HepG2 (cell line): ENCODE data around the gene FSD2. TPM values are rescaled to one million over a fixed set of nuclear protein-coding genes. Genes with fewer than 3 reads are reported as not detected.

Source experiments
- ATF4 ChIP-seq, 2 experiments: fragments of 450-650 bp in 1 of 2; sonication (generic) in 1 of 2; formaldehyde crosslinking; IDR thresholded peaks; 2 replicates each; pipeline versions ENCODE4 v1.5.0 to v1.8.0; 2020 to 2022; ENCODE audit warnings: mild to moderate bottlenecking in 1 of 2, missing genetic modification reagents in 1 of 2
- ATF7-NPFF ChIP-seq: sonication (generic); formaldehyde crosslinking; IDR thresholded peaks from 2 replicates; pipeline ENCODE4 v1.8.1; 2023; ENCODE audit warnings: mild to moderate bottlenecking, low read depth, missing genetic modification reagents, moderate library complexity
- CENPT ChIP-seq: sonication (generic); formaldehyde crosslinking; IDR thresholded peaks from 2 replicates; pipeline ENCODE4 v1.8.0; 2022; ENCODE audit warnings: low read depth, mild to moderate bottlenecking, moderate library complexity, missing genetic modification reagents
- EHMT2 ChIP-seq: fragments of 200-600 bp; sonication (generic); IDR thresholded peaks from 2 replicates; pipeline ENCODE4 v1.7.0; 2017; ENCODE audit warnings: antibody characterized with exemption, low read depth, low read length, borderline replicate concordance
- ETV6 ChIP-seq: sonication (generic); formaldehyde crosslinking; conservative IDR thresholded peaks from 2 replicates; pipeline ENCODE4 v1.4.0; 2020; ENCODE audit warnings: missing genetic modification reagents
- GATAD1 ChIP-seq: IDR thresholded peaks from 2 replicates; pipeline ENCODE4 v1.6.1; 2016; ENCODE audit warnings: missing genetic modification reagents, missing compliant biosample characterization
- HOXD1 ChIP-seq: sonication (generic); formaldehyde crosslinking; IDR thresholded peaks from 2 replicates; pipeline ENCODE4 v1.5.0; 2020; ENCODE audit warnings: missing genetic modification reagents
- KDM5B ChIP-seq: sonication (generic); formaldehyde crosslinking; IDR thresholded peaks from 2 replicates; pipeline ENCODE4 v1.4.0; 2020; ENCODE audit warnings: missing genetic modification reagents, mild to moderate bottlenecking, borderline replicate concordance
- MED1 ChIP-seq: sonication (generic); formaldehyde crosslinking; IDR thresholded peaks from 2 replicates; pipeline ENCODE4 v1.4.0; 2020; ENCODE audit warnings: missing genetic modification reagents
- MLX ChIP-seq: IDR thresholded peaks from 2 replicates; pipeline ENCODE4 v1.6.1; 2016
- NAIF1 ChIP-seq: sonication (generic); formaldehyde crosslinking; IDR thresholded peaks from 2 replicates; pipeline ENCODE4 v1.5.0; 2020; ENCODE audit warnings: mild to moderate bottlenecking, missing genetic modification reagents, borderline replicate concordance
- NR2C2 ChIP-seq: sonication (generic); formaldehyde crosslinking; IDR thresholded peaks from 2 replicates; pipeline ENCODE4 v1.4.0; 2020; ENCODE audit warnings: missing genetic modification reagents, mild to moderate bottlenecking, moderate library complexity, borderline replicate concordance
- PLRG1 ChIP-seq: fragments of 450-650 bp; conservative IDR thresholded peaks from 2 replicates; pipeline ENCODE4 v1.6.1; 2016
- PRPF4 ChIP-seq: fragments of 200-400 bp; formaldehyde crosslinking; IDR thresholded peaks from 2 replicates; pipeline ENCODE4 v1.6.1; 2016; ENCODE audit warnings: low read length, low read depth; ENCODE audit not compliant: poor library complexity, severe bottlenecking
- REXO4 ChIP-seq: sonication (generic); formaldehyde crosslinking; IDR thresholded peaks from 2 replicates; pipeline ENCODE4 v1.8.0; 2022; ENCODE audit warnings: missing genetic modification reagents, mild to moderate bottlenecking, borderline replicate concordance
- SAP130 ChIP-seq: IDR thresholded peaks from 2 replicates; pipeline ENCODE4 v1.6.1; 2016; ENCODE audit warnings: low read depth
- ZNF260 ChIP-seq: sonication (generic); formaldehyde crosslinking; IDR thresholded peaks from 2 replicates; pipeline ENCODE4 v1.4.0; 2020; ENCODE audit warnings: missing genetic modification reagents, low read depth, mild to moderate bottlenecking, borderline replicate concordance
- ZNF337 ChIP-seq: sonication (generic); formaldehyde crosslinking; IDR thresholded peaks from 2 replicates; pipeline ENCODE4 v1.5.1; 2020; ENCODE audit warnings: missing genetic modification reagents, low read depth, mild to moderate bottlenecking, borderline replicate concordance
- ZNF343 ChIP-seq: sonication (generic); formaldehyde crosslinking; IDR thresholded peaks from 2 replicates; pipeline ENCODE4 v1.4.0; 2020; ENCODE audit warnings: mild to moderate bottlenecking, missing genetic modification reagents
- ZNF350 ChIP-seq: sonication (generic); formaldehyde crosslinking; IDR thresholded peaks from 2 replicates; pipeline ENCODE4 v1.4.0; 2020; ENCODE audit warnings: mild to moderate bottlenecking, low read depth, missing genetic modification reagents, borderline replicate concordance
- ZNF451 ChIP-seq: sonication (generic); formaldehyde crosslinking; IDR thresholded peaks from 2 replicates; pipeline ENCODE4 v1.5.0; 2020; ENCODE audit warnings: mild to moderate bottlenecking, missing genetic modification reagents
- ZNF513 ChIP-seq: sonication (generic); formaldehyde crosslinking; conservative IDR thresholded peaks from 2 replicates; pipeline ENCODE4 v1.5.0; 2020; ENCODE audit warnings: missing genetic modification reagents
- ZNF547 ChIP-seq: sonication (generic); formaldehyde crosslinking; IDR thresholded peaks from 2 replicates; pipeline ENCODE4 v1.5.1; 2020; ENCODE audit warnings: mild to moderate bottlenecking, missing genetic modification reagents
- ZNF776 ChIP-seq: sonication (generic); formaldehyde crosslinking; IDR thresholded peaks from 2 replicates; pipeline ENCODE4 v1.4.0; 2020; ENCODE audit warnings: mild to moderate bottlenecking, missing genetic modification reagents
- ZXDC ChIP-seq: sonication (generic); formaldehyde crosslinking; IDR thresholded peaks from 2 replicates; pipeline ENCODE4 v1.5.0; 2020; ENCODE audit warnings: mild to moderate bottlenecking, missing genetic modification reagents
- polyA plus RNA-seq, 8 experiments: library from polyadenylated mRNA; depleted of rRNA in 3 of 8; stranded (reverse) in 7 of 8; unstranded in 1 of 8; fragments of >200 nt; fragmentation: Illumina TruSeq in 4 of 8; extraction: Trizol in 4 of 8; gene quantifications; 2 replicates each; pipeline versions ENCODE4 v1.2.1 to v1.2.3, GENCODE V29; 2011 to 2016; ENCODE audit warnings: low read depth in 4 of 8, missing spikeins in 1 of 8, mixed read lengths in 1 of 8; ENCODE audit not compliant: insufficient read depth in 1 of 8
- total RNA-seq, 5 experiments: library from RNA; depleted of rRNA; stranded (reverse); fragments of >200 nt; fragmentation: Illumina TruSeq; extraction: Trizol; gene quantifications; 2 replicates each; pipeline ENCODE4 v1.2.3, GENCODE V29; 2016; ENCODE audit warnings: low read depth in 1 of 5

FSD2 gene
- total and polyA plus RNA-seq, 2 of the 13 experiments (the other 11 are each of a cell fraction or from before 2014, with no cell fraction given), result not detected

GRCh38 chr15:82828075-82828474, 22.2 kb upstream of the FSD2 start (continued):
- peak in 1 of 2 experiments; percentile 71; a peak in 2 of 4 replicates for TF ChIP-seq ATF4 (CRISPR knock-in tag; IDR thresholded peaks at IDR 0.05)
- no peak for TF ChIP-seq KDM5B
- TF ChIP-seq NR2C2 (CRISPR knock-in tag), result 0 out of 2 replicates have a peak, but pooled peaks have one; percentile 36
- no peak for TF ChIP-seq PLRG1
- TF ChIP-seq GATAD1 (CRISPR knock-in tag), result no peak
- TF ChIP-seq EHMT2, result no peak
- TF ChIP-seq ZNF337 (CRISPR knock-in tag), result no peak
- no peak for TF ChIP-seq MLX (CRISPR knock-in tag)
- no peak for TF ChIP-seq ZNF451 (CRISPR knock-in tag)
- no peak for TF ChIP-seq ZNF350 (CRISPR knock-in tag)
- TF ChIP-seq ZNF343 (CRISPR knock-in tag), result no peak
- no peak for TF ChIP-seq HOXD1 (CRISPR knock-in tag)
- TF ChIP-seq ZXDC, result no peak
- 0 out of 2 replicates have a peak, but pooled peaks have one; percentile 33 for TF ChIP-seq MED1 (CRISPR knock-in tag)
- 0 out of 2 replicates have a peak, but pooled peaks have one; percentile 24 for TF ChIP-seq SAP130 (CRISPR knock-in tag)
- TF ChIP-seq ATF7-NPFF (CRISPR knock-in tag), result no peak
- TF ChIP-seq ZNF776, result no peak
- TF ChIP-seq PRPF4, result no peak
- no peak for TF ChIP-seq ZNF513 (CRISPR knock-in tag)
- TF ChIP-seq ZNF260 (CRISPR knock-in tag), result no peak
- no peak for TF ChIP-seq ETV6
- no peak for TF ChIP-seq NAIF1
- no peak for TF ChIP-seq ZNF547 (CRISPR knock-in tag)
- no peak for TF ChIP-seq REXO4 (CRISPR knock-in tag)
- TF ChIP-seq CENPT, result no peak
